A549 (cell line): ENCODE data around the gene NCAPH2. TPM values are rescaled to one million over a fixed set of nuclear protein-coding genes. Genes with fewer than 3 reads are reported as not detected.

Source experiments
- ATAC-seq, 2 experiments: fragments of 200-7000 bp in 1 of 2; fragments of >200 bp in 1 of 2; cut with Nextera tagmentation in 1 of 2; cut with Tn5 transposase in 1 of 2; 3 replicates each; pipeline versions ENCODE4 v1.8.0 to v1.9.1; 2018 to 2020; ENCODE audit warnings: mild to moderate bottlenecking in 1 of 2, moderate library complexity in 1 of 2
- CTCF ChIA-PET: fragments of 300-600 bp; sonication (Branson Sonifier 250); formaldehyde crosslinking; extraction: SDS; loops from one replicate; lab custom pipeline; 2021; ENCODE audit warnings: antibody characterized with exemption, inconsistent platforms; lab: Yijun Ruan, JAX
- POLR2A ChIA-PET: fragments of 350-600 bp; formaldehyde crosslinking; extraction: SDS; loops from one replicate; lab custom pipeline; 2021; ENCODE audit warnings: antibody characterized with exemption, inconsistent platforms; lab: Yijun Ruan, JAX
- DNase-seq, 2 experiments: peaks; one replicate each; pipeline versions ENCODE4 v3.0.0 to v3.0.0-alpha.2; 2011 to 2016; ENCODE audit warnings: low read depth in 1 of 2, low spot score in 1 of 2
- FAIRE-seq: peaks from 2 replicates; lab custom pipeline; 2011; peaks lifted over from hg19 to GRCh38; lab: Jason Lieb, UNC
- H3K27ac ChIP-seq, 2 experiments: fragments of >200 bp; sonication (Bioruptor Twin); formaldehyde crosslinking; 3 replicates each; pipeline ENCODE4 v1.5.1; 2016 to 2017
- H3K4me1 ChIP-seq: fragments of >200 bp; sonication (Bioruptor Twin); formaldehyde crosslinking; 3 replicates; pipeline ENCODE4 v1.6.1; 2016
- H3K4me2 ChIP-seq: fragments of >200 bp; sonication (Bioruptor Twin); formaldehyde crosslinking; 3 replicates; pipeline ENCODE4 v1.6.1; 2016
- H3K4me3 ChIP-seq: fragments of >200 bp; sonication (Bioruptor Twin); formaldehyde crosslinking; 3 replicates; pipeline ENCODE4 v1.5.1; 2016
- H3K9me3 ChIP-seq: fragments of >200 bp; sonication (Bioruptor Twin); formaldehyde crosslinking; 3 replicates; pipeline ENCODE4 v1.6.1; 2016
- BHLHE40 ChIP-seq: IDR thresholded peaks from 2 replicates; pipeline ENCODE4 v1.6.1; 2012; ENCODE audit warnings: low read depth, low read length, inconsistent platforms
- CBX2 ChIP-seq: fragments of 200-600 bp; sonication (generic); IDR thresholded peaks from 2 replicates; pipeline ENCODE4 v1.6.1; 2016; ENCODE audit warnings: low read depth, mild to moderate bottlenecking, borderline replicate concordance
- CBX8 ChIP-seq: fragments of 200-600 bp; sonication (generic); IDR thresholded peaks from 2 replicates; pipeline ENCODE4 v1.6.1; 2016
- CEBPB ChIP-seq, 2 experiments: fragments of >200 bp in 1 of 2; sonication (Bioruptor Twin) in 1 of 2; formaldehyde crosslinking in 1 of 2; IDR thresholded peaks; 2 replicates each; pipeline ENCODE4 v1.6.1; 2012 to 2016
- CHD2 ChIP-seq: fragments of 150-350 bp; IDR thresholded peaks from 2 replicates; pipeline ENCODE4 v1.6.1; 2014; ENCODE audit warnings: low read length; ENCODE audit not compliant: partially characterized antibody
- CHD4 ChIP-seq: fragments of 200-600 bp; sonication (generic); IDR thresholded peaks from 2 replicates; pipeline ENCODE4 v1.6.1; 2016; ENCODE audit warnings: antibody characterized with exemption, mild to moderate bottlenecking, borderline replicate concordance
- CTCF ChIP-seq: fragments of >200 bp; sonication (Bioruptor Twin); formaldehyde crosslinking; IDR thresholded peaks from 3 replicates; pipeline ENCODE4 v1.5.1; 2016
- EP300 ChIP-seq, 2 experiments: fragments of >200 bp; sonication (Bioruptor Twin); formaldehyde crosslinking; IDR thresholded peaks; 2 replicates in 1 of 2; 3 replicates in 1 of 2; pipeline ENCODE4 v1.6.1; 2016 to 2017
- HEYL ChIP-seq: fragments of 250-450 bp; sonication (Bioruptor Pico); IDR thresholded peaks from 2 replicates; pipeline ENCODE4 v1.8.0; 2021; ENCODE audit warnings: mild to moderate bottlenecking, moderate library complexity
- HOXA7 ChIP-seq: fragments of 250-450 bp; sonication (Bioruptor Pico); IDR thresholded peaks from 2 replicates; pipeline ENCODE4 v1.5.0; 2020; ENCODE audit warnings: mild to moderate bottlenecking, moderate library complexity
- HOXB13 ChIP-seq: fragments of 250-450 bp; sonication (Bioruptor Pico); IDR thresholded peaks from 2 replicates; pipeline ENCODE4 v1.5.0; 2020; ENCODE audit warnings: low read depth, mild to moderate bottlenecking, moderate library complexity
- JUN ChIP-seq, 2 experiments: fragments of >200 bp; sonication (Bioruptor Twin); formaldehyde crosslinking; IDR thresholded peaks; 2 replicates in 1 of 2; 3 replicates in 1 of 2; pipeline ENCODE4 v1.6.1; 2016 to 2017
- KDM5A ChIP-seq: fragments of 200-600 bp; sonication (generic); IDR thresholded peaks from 2 replicates; pipeline ENCODE4 v1.6.1; 2016; ENCODE audit warnings: antibody characterized with exemption, mild to moderate bottlenecking
- MAX ChIP-seq: IDR thresholded peaks from 2 replicates; pipeline ENCODE4 v1.6.1; 2012
- MAZ ChIP-seq: fragments of 150-350 bp; IDR thresholded peaks from 2 replicates; pipeline ENCODE4 v1.6.1; 2014; ENCODE audit warnings: antibody characterized with exemption, low read depth, low read length, borderline replicate concordance
- NFE2L2 ChIP-seq: fragments of 150-350 bp; conservative IDR thresholded peaks from 2 replicates; pipeline ENCODE4 v1.6.1; 2014; ENCODE audit warnings: low read length
- NPAS2 ChIP-seq: fragments of 250-450 bp; sonication (Bioruptor Pico); IDR thresholded peaks from 2 replicates; pipeline ENCODE4 v1.8.0; 2022; ENCODE audit warnings: mild to moderate bottlenecking, moderate library complexity, borderline replicate concordance
- PHF8 ChIP-seq: fragments of 200-600 bp; sonication (generic); IDR thresholded peaks from 2 replicates; pipeline ENCODE4 v1.6.1; 2016; ENCODE audit warnings: low read depth, mild to moderate bottlenecking, antibody characterized with exemption, moderate library complexity, borderline replicate concordance
- POLR2A ChIP-seq: IDR thresholded peaks from 2 replicates; pipeline ENCODE4 v1.6.1; 2012; ENCODE audit warnings: mild to moderate bottlenecking, low read length
- RARB ChIP-seq: fragments of 250-450 bp; sonication (Bioruptor Pico); IDR thresholded peaks from 2 replicates; pipeline ENCODE4 v1.8.0; 2021; ENCODE audit warnings: mild to moderate bottlenecking, moderate library complexity
- SMC3 ChIP-seq: fragments of >200 bp; sonication (Bioruptor Twin); formaldehyde crosslinking; IDR thresholded peaks from 3 replicates; pipeline ENCODE4 v1.6.1; 2018; ENCODE audit warnings: inconsistent platforms
- SREBF2 ChIP-seq: fragments of 450-650 bp; IDR thresholded peaks from 2 replicates; pipeline ENCODE4 v1.6.1; 2014; ENCODE audit warnings: mild to moderate bottlenecking, moderate library complexity
- ZC3H11A ChIP-seq: fragments of 450-650 bp; IDR thresholded peaks from 2 replicates; pipeline ENCODE4 v1.6.1; 2014; ENCODE audit warnings: antibody characterized with exemption, mild to moderate bottlenecking
- ZNF302 ChIP-seq: fragments of 250-450 bp; sonication (Bioruptor Pico); IDR thresholded peaks from 2 replicates; pipeline ENCODE4 v1.9.0; 2021; ENCODE audit warnings: inconsistent platforms, mild to moderate bottlenecking, moderate library complexity
- WGBS: methylation state at CpG from one replicate; pipeline ENCODE4 v1.1.6; 2017; ENCODE audit errors: missing lambda C conversion rate; 5-methylcytosine and 5-hydroxymethylcytosine counted together
- polyA plus RNA-seq, 4 experiments: library from polyadenylated mRNA; depleted of rRNA in 3 of 4; stranded (reverse); fragments of >200 nt; fragmentation: RNase III in 1 of 4; extraction: RNeasy Plus Mini Kit Qiagen cat#74134 plus additional on column Dnase treatment in 1 of 4; gene quantifications; 2 replicates in 3 of 4; 3 replicates in 1 of 4; pipeline ENCODE4 v1.2.3, GENCODE V29; 2011 to 2017
- TF ChIP-seq, protein P1 (sequence below): fragments of 200-600 bp; sonication (generic); IDR thresholded peaks from 2 replicates; pipeline ENCODE4 v1.6.1; 2016; ENCODE audit warnings: antibody characterized with exemption, mild to moderate bottlenecking, moderate library complexity

Gene NCAPH2
- polyA plus RNA-seq, 2 of the 4 experiments (the other 2 are of a cell fraction), result 14.3 to 27.7 TPM

DNA sequence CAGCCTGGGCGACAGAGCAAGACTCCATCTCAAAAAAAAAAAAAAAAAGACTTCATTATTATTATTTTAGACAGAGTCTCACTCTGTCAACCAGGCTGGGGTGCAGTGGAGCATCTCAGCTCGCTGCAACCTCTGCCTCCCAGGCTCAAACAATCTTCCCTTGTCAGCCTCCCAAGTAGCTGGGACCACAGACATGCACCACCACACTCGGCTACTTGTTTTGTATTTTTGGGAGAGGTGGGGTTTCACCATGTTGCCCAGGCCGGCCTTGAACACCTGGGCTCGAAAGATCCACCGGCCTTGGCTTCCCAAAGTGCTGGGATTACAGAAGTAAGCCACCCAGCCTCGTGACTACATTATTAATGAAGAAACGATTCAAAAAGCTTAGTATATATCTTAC, 27.1 kb downstream of the NCAPH2 start (continued):
- TF ChIP-seq CHD2 (no peak), POLR2A (no peak), KDM5A (no peak), MAZ (no peak), RARB (CRISPR knock-in tag) (no peak), NFE2L2 (no peak), PHF8 (no peak), BHLHE40 (no peak), SMC3 (no peak)

DNA sequence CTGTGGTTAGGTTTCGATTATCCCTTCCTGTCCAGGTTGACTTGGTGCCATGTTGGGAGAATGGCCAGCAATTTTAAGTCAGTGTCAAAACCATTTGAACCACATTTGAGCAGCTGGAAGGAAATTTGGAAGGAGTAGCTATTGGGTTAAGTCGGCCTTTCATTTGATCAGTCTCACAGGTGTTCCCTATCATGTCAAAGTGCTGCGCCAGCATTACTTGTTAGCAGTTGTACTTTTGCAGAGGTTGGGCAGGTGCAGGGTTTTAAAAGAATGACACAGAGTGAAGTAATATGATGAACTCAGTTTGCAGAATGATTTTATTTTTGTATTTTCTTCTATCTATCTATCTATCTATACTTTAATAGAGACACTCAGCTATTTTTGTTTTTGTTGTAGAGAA, 28.2 kb downstream of the NCAPH2 start:
- no peak for FAIRE-seq
- Histone ChIP-seq H3K4me2 (no peak overlapping the region), H3K9me3 (no peaks in the 10 kb centered on the region)
- ChIA-PET CTCF (interaction anchor here (0.7 to 1.2 kb wide), 4 partner anchors 10 to 129 kb away, joined by 3 to 4 read pairs (median 4); partner anchors contain the start of gene SCO2), POLR2A (no interaction called here)
- ATAC-seq, result no peak
- no peak for DNase-seq
- 88% methylated on average over 3 of the region's 3 CpGs for WGBS
- TF ChIP-seq NPAS2 (no peak), BHLHE40 (no peak), CBX8 (no peak), EP300 (IDR thresholded peaks at IDR 0.05) (no peak), CBX2 (no peak), CTCF (no peak), ZC3H11A (no peak), ZNF302 (CRISPR knock-in tag) (no peak), MAX (no peak), HEYL (CRISPR knock-in tag) (no peak), CHD4 (no peak), JUN (IDR thresholded peaks at IDR 0.05) (no peak)
- TF ChIP-seq, protein P1, sequence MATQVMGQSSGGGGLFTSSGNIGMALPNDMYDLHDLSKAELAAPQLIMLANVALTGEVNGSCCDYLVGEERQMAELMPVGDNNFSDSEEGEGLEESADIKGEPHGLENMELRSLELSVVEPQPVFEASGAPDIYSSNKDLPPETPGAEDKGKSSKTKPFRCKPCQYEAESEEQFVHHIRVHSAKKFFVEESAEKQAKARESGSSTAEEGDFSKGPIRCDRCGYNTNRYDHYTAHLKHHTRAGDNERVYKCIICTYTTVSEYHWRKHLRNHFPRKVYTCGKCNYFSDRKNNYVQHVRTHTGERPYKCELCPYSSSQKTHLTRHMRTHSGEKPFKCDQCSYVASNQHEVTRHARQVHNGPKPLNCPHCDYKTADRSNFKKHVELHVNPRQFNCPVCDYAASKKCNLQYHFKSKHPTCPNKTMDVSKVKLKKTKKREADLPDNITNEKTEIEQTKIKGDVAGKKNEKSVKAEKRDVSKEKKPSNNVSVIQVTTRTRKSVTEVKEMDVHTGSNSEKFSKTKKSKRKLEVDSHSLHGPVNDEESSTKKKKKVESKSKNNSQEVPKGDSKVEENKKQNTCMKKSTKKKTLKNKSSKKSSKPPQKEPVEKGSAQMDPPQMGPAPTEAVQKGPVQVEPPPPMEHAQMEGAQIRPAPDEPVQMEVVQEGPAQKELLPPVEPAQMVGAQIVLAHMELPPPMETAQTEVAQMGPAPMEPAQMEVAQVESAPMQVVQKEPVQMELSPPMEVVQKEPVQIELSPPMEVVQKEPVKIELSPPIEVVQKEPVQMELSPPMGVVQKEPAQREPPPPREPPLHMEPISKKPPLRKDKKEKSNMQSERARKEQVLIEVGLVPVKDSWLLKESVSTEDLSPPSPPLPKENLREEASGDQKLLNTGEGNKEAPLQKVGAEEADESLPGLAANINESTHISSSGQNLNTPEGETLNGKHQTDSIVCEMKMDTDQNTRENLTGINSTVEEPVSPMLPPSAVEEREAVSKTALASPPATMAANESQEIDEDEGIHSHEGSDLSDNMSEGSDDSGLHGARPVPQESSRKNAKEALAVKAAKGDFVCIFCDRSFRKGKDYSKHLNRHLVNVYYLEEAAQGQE, result no peak
- TF ChIP-seq, all 56 proteins: peak for 0
- Histone ChIP-seq H3K4me1 (peaks cover 46% of the 10 kb centered on the region), H3K27ac (no peak overlapping the region), H3K4me3 (no peak overlapping the region)

DNA sequence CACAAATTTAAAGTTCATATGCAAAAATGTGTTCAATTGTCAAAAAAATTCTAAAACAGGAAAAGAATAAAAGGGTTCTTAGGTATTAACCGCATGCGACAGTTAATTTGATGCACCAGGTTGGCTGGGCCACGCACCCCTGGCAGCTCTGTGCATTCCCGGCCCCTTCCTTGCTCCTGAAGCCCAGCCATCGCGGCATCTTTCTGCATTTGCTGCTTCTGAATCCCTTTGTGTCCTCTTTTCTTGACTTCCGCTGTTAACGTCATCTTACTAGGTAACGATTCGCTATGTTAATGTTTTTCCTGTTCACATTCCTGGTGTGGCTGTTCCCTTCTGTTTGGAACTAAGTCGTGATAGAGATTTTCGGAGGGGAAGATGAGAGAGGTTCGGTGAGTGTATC, 29.7 kb downstream of the NCAPH2 start:
- CTCF ChIA-PET, result interaction anchor here (0.9 to 4.1 kb wide), 4 partner anchors 12 to 82 kb away, joined by 3 to 19 read pairs (median 6); partner anchors contain the start of gene SYCE3
- peak overlapping the region in 1 of 2 experiments; percentile 92; a peak in 3 of 6 replicates for H3K27ac ChIP-seq

More for the DNA sequence above, 29.7 kb downstream of the NCAPH2 start:
- POLR2A ChIA-PET, result no interaction called here
- DNase-seq (no peak), ATAC-seq (no peak), FAIRE-seq (no peak)
- WGBS, result 93% methylated on average over 13 of the region's 13 CpGs
- no peak overlapping the region for H3K4me3 ChIP-seq
- TF ChIP-seq SREBF2 (no peak), HEYL (CRISPR knock-in tag) (no peak), HOXB13 (CRISPR knock-in tag) (no peak), CEBPB (IDR thresholded peaks at IDR 0.05) (no peak), NPAS2 (no peak), HOXA7 (CRISPR knock-in tag) (no peak)
- H3K9me3 ChIP-seq, result no peaks in the 10 kb centered on the region
- no peak overlapping the region; the same call in 2 of the 3 replicates for H3K4me2 ChIP-seq
- H3K4me1 ChIP-seq, result peaks cover 57% of the 10 kb centered on the region
